NCI-H1092 treated with DMSO at 0.1 percent for 48 hours (cell line): ENCODE data around the gene KANSL3.

Experiments
- DNase-seq: peaks from one replicate; lab custom pipeline; 2025; lab: John Stamatoyannopoulos, UW

Gene KANSL3

GRCh38 chr2:96604104-96604503, 34.0 kb downstream of the KANSL3 start:
- DNase-seq, result no peak

GRCh38 chr2:96602330-96602823, 35.7 kb downstream of the KANSL3 start:
- no peak for DNase-seq

- no peak for DNase-seq
Measured at GRCh38 chr2:96601382-96602292, 36.5 kb downstream of the KANSL3 start.

- no peak for DNase-seq
Measured at GRCh38 chr2:96599941-96600340, 38.2 kb downstream of the KANSL3 start.

GRCh38 chr2:96596596-96596995, 41.5 kb downstream of the KANSL3 start:
- no peak for DNase-seq

- DNase-seq, result no peak
Measured at GRCh38 chr2:96594691-96595152, 43.4 kb downstream of the KANSL3 start.

- no peak for DNase-seq
Measured at GRCh38 chr2:96594282-96594681, 43.8 kb downstream of the KANSL3 start.

GRCh38 chr2:96591494-96591893, 46.6 kb downstream of the KANSL3 start:
- no peak for DNase-seq

DNA sequence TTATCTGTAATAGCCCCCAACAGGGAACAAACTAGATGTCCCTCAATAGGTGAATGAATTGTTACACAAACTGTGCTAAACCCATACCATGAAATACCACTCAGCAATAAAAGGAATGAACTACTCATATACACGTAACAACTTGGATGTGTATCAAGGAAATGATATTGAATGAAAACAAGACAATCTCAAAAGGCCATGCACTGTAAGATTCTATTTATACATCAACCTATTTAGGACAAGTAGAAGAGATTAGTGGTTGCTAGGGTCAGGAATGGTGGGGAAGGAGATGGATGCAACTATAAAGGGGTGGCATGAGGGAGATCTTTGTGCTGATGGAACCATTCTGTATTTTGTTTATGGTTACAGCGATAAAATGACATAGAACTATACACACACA, 47.1 kb downstream of the KANSL3 start:
- DNase-seq, result no peak

DNA sequence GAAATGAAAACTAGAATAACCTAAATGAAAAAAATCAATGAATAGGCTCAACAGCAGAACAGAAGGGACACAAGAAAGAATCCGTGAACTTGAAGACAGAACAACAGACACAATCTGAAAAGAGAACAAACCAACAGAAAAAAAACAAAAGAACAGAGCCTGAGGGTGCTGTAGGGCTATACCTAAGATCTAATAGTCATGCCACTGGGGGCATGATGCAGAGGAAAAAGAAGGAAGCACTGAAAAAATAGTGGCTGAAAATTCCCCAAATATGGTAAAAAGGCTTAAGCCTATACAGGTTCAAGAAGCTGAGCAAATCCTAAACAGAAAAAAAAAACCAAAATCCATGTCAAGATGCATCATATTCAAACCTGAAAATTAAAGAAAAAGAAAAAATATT, 50.3 kb downstream of the KANSL3 start:
- DNase-seq, result no peak

GRCh38 chr2:96584017-96584416, 54.1 kb downstream of the KANSL3 start:
- no peak for DNase-seq

GRCh38 chr2:96580771-96581170, 57.3 kb downstream of the KANSL3 start:
- DNase-seq, result no peak

DNA sequence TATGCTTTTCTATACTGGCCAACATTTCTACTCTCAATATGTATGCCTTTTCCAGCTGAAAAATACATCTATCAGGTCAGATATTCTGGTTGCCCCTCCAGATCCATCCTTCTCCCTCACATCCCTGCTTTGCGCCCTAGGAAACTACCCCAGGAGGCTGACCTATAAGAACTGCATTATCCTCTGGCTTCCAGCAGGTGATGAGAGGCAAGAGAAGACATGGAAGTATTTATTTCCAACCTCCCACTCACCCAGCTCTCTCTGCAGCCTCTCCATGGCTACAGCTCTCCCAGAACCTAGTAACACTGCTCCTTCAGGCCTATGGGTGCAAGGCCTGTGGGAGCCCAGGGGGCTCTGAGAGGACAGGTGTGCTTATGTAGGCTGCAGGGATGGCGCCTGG, 58.7 kb downstream of the KANSL3 start:
- no peak for DNase-seq

- no peak for DNase-seq
Measured at GRCh38 chr2:96578731-96579130, 59.4 kb downstream of the KANSL3 start.

DNA sequence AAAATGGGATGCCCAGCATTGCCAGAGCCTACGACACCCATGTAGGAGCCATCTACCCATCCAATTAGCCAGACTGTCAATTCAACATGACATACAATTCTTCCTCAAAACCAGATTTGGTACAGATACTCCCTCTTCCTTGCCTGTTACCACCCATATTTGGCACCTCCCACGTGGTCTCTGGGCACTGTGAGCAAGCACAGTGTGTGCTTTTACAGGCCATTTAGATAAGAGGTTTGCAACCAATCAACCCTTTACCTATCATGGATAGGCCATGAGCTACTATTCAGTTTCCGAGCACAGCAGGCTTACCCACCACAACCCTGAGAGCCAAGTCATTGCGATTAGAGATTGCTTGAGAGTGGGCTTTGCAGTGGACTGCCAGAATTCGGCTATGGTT, 60.6 kb downstream of the KANSL3 start:
- no peak for DNase-seq

GRCh38 chr2:96575785-96576456, 62.2 kb downstream of the KANSL3 start:
- DNase-seq, result no peak

DNA sequence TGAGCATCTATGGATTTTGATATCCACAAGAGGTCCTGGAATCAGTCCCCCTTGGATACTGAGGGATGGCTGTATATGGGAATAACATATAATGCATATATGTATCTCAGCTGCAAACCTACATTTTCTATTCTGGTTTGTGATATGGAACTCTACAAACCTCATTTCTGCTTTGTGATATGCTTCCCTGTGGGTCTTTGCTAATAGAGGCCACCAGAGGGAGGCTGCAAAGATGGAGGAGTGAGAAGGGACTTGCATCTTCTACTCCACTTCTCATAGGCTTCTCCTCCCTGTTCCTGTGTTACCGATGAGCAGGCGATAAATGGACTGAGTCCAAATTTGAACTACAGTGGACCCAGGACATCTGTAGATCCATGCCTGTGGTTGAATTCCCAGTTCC, 63.7 kb downstream of the KANSL3 start:
- no peak for DNase-seq

DNA sequence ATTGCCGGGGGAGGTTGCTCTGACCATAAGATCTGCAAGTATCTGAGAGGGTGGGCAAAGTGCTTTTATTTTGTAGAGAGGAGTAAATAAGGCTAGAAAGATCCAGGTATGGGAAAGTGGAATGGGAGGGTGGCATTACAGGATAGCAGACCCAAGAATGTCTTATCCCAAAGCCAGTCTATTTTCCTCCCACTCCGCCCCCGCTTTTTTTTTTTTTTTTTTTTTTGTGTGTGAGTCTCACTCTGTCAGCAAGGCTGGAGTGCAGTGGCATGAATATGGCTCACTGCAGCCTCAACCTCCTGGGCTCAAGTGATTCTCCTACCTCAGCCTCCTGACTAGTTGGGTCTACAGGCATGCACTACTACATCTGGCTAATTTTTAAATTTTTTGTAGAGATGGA, 70.0 kb downstream of the KANSL3 start:
- no peak for DNase-seq

DNA sequence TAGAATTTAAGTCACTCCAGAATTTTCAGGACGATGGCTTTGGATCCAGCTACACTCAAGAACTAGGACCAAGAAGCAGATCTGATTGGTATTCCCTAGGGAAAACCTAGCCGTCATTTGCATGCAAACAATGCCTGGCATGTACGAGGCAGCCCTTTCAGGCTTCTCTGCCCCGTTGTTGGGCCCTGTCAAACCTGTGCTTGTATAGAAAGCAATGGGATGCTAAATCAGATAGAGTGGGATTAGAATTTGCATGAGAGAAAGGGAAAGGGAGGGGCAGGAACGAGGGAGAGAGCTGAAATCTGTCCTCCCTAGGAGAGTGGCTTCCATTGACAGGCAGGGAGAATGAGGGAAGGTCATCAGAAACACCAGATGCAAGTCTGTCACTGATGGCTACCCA, 73.0 kb downstream of the KANSL3 start:
- DNase-seq, result no peak

GRCh38 chr2:96564563-96564962, 73.5 kb downstream of the KANSL3 start:
- no peak for DNase-seq

DNA sequence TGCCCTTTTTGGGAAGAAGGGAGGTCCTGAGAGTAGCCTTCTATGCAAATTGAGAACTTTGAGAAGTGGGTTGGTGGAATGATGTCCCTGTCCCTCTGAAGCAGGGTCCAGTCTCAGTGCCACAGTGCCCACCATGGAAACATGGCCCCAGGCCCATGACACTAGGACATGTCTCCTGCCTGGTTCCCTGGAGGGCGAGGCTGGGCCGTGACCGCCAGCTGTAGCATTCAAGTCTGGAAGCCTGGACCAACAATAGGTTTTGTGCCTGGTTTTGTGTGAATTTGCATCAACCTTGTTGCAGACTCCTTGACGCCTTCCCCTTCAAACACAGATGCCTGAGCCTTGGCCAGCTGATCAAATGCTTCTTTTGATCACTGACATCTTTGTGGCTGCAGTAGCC, 74.1 kb downstream of the KANSL3 start:
- DNase-seq, result no peak

DNA sequence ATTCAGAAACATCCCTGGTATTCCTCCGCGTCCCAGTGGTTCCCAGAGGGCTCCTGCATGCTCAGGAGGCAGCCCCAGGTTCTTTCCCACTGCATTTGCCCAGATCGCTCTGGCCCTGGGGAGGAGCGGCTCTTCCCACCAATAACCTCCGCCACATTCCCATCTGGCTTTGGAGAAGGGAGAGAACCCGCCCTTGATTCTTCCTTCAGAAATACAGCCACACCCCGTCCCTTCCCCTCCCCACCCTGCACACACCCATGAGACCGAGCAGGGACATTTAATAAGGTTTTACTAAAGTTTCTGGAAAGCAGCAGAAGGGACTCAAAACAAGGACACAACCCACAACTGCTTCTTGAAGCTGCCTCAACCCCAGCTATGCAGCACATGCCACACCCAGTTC, 79.6 kb downstream of the KANSL3 start:
- DNase-seq, result no peak

- no peak for DNase-seq
Measured at GRCh38 chr2:96558061-96558460, 80.1 kb downstream of the KANSL3 start.
